KOPT-K1 (cell line): ENCODE data around the gene CACNB3.

Experiments used
- H3K27ac ChIP-seq: fragments of 200-600 bp; sonication (generic); 2 replicates; pipeline ENCODE4 v1.5.1; 2016; ENCODE audit warnings: antibody characterized with exemption, mild to moderate bottlenecking, low read depth, low read length; ENCODE audit not compliant: poor library complexity, severe bottlenecking
- H3K36me3 ChIP-seq: fragments of 200-600 bp; sonication (generic); 2 replicates; pipeline ENCODE4 v1.5.1; 2017; ENCODE audit warnings: antibody characterized with exemption, mild to moderate bottlenecking, low read length, moderate library complexity; ENCODE audit not compliant: insufficient read depth
- H3K9me3 ChIP-seq: fragments of 200-600 bp; sonication (generic); 2 replicates; pipeline ENCODE4 v1.5.1; 2017; ENCODE audit warnings: antibody characterized with exemption, low read length, mild to moderate bottlenecking; ENCODE audit not compliant: insufficient read depth, poor library complexity, severe bottlenecking

CACNB3 gene

GRCh38 chr12:48817873-48818830 is at the start of gene CACNB3:
Gene CACNB3 (plus strand): TSS chr12:48818496. CDS start chr12:48818930, 434 bp downstream.
- Histone ChIP-seq H3K27ac (peak within 1 kb of the TSS; percentile 60), H3K9me3 (no peaks in the 10 kb centered on the region), H3K36me3 (no peaks in the 10 kb centered on the region)

GRCh38 chr12:48768736-48769135 is 49.6 kb upstream of the CACNB3 start:
- no peaks in the 10 kb centered on the region for H3K36me3 ChIP-seq
- no peak overlapping the region for H3K27ac ChIP-seq

GRCh38 chr12:48770756-48771155 is 47.5 kb upstream of the CACNB3 start:
- Histone ChIP-seq H3K27ac (no peak overlapping the region), H3K9me3 (no peaks in the 10 kb centered on the region), H3K36me3 (no peaks in the 10 kb centered on the region)

More at GRCh38 chr12:48768736-48769135, 49.6 kb upstream of the CACNB3 start:
- no peaks in the 10 kb centered on the region for H3K9me3 ChIP-seq

GRCh38 chr12:48771588-48772112 is 46.6 kb upstream of the CACNB3 start:
- H3K9me3 ChIP-seq, result no peaks in the 10 kb centered on the region
- H3K27ac ChIP-seq, result no peak overlapping the region
- H3K36me3 ChIP-seq, result no peaks in the 10 kb centered on the region

- Histone ChIP-seq H3K27ac (no peak overlapping the region), H3K9me3 (no peaks in the 10 kb centered on the region), H3K36me3 (no peaks in the 10 kb centered on the region)
Measured at GRCh38 chr12:48773686-48774085, 44.6 kb upstream of the CACNB3 start.

- H3K27ac ChIP-seq, result no peak overlapping the region
- no peaks in the 10 kb centered on the region for H3K36me3 ChIP-seq
- no peaks in the 10 kb centered on the region for H3K9me3 ChIP-seq
Measured at GRCh38 chr12:48774516-48774915, 43.8 kb upstream of the CACNB3 start.

- no peaks in the 10 kb centered on the region for H3K36me3 ChIP-seq
- no peak overlapping the region for H3K27ac ChIP-seq
- H3K9me3 ChIP-seq, result no peaks in the 10 kb centered on the region
Measured at GRCh38 chr12:48775299-48775698, 43.0 kb upstream of the CACNB3 start.

- H3K36me3 ChIP-seq, result no peaks in the 10 kb centered on the region
- H3K9me3 ChIP-seq, result no peaks in the 10 kb centered on the region
- no peak overlapping the region for H3K27ac ChIP-seq
Measured at GRCh38 chr12:48775991-48776649, 42.2 kb upstream of the CACNB3 start.

- H3K9me3 ChIP-seq, result no peaks in the 10 kb centered on the region
- no peak overlapping the region for H3K27ac ChIP-seq
- no peaks in the 10 kb centered on the region for H3K36me3 ChIP-seq
Measured at GRCh38 chr12:48776956-48777355, 41.3 kb upstream of the CACNB3 start.

- no peaks in the 10 kb centered on the region for H3K36me3 ChIP-seq
- H3K27ac ChIP-seq, result no peak overlapping the region
- no peaks in the 10 kb centered on the region for H3K9me3 ChIP-seq
Measured at GRCh38 chr12:48777501-48778400, 40.5 kb upstream of the CACNB3 start.

- H3K9me3 ChIP-seq, result no peaks in the 10 kb centered on the region
- no peak overlapping the region for H3K27ac ChIP-seq
- no peaks in the 10 kb centered on the region for H3K36me3 ChIP-seq
Measured at GRCh38 chr12:48779869-48780268, 38.4 kb upstream of the CACNB3 start.

GRCh38 chr12:48780381-48781025 is 37.8 kb upstream of the CACNB3 start:
- Histone ChIP-seq H3K36me3 (no peaks in the 10 kb centered on the region), H3K9me3 (no peaks in the 10 kb centered on the region), H3K27ac (no peak overlapping the region)

GRCh38 chr12:48781750-48782456 is 36.4 kb upstream of the CACNB3 start:
- H3K9me3 ChIP-seq, result no peaks in the 10 kb centered on the region

More at GRCh38 chr12:48781750-48782456, 36.4 kb upstream of the CACNB3 start:
- Histone ChIP-seq H3K36me3 (no peaks in the 10 kb centered on the region), H3K27ac (no peak overlapping the region)
